ENCODE data around the gene RSPO3. TPM values are rescaled to one million over a fixed set of nuclear protein-coding genes. Genes with fewer than 3 reads are reported as not detected.

Gene RSPO3
- not detected for polyA plus RNA-seq (2013)

DNA sequence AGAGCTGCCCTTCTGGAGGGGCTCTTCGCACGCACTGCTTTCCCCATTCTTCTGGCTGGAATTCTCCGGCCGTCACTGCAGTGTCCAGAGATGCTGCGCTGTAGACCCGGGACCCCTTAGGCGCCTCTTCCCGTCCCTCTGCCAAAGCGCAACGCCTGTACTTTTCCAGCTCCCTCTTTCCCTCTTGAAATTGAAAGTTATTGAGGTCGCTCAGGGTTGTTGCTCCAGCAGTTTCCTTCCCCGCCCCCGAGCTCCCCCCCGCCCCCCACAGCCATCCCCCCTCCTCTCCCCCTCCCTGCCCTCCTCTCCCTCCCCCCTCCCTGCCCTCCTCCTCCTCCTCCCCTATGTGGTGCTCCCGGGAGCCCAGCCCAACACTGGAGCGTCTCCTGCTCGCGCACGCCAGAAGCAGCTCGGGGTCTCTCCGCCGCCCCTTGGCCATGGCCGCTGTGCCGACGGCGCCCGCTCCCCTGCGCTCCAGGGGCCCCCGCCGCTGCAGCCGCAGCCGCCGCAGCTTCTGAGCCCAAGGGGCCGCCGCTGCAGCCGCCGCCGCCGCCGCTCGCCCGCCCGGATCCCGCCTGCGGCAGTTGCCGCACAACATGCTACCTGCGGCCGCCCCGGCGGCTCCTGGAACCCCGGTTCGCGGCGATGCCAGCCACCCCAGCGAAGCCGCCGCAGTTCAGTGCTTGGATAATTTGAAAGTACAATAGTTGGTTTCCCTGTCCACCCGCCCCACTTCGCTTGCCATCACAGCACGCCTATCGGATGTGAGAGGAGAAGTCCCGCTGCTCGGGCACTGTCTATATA is at the start of gene RSPO3:
TSS of gene RSPO3 (plus strand) at position 374 of the 804 bp plus-strand sequence. CDS start 522 bp downstream, outside the sequence.
- peak; percentile 25 to 63 (median 57) for DNase-seq
- POLR2A ChIA-PET = no interaction called here
- Histone ChIP-seq H3K27me3 (replicated peaks in 2 of 5; ENCODE audit: control insufficient read depth in 4 of 5, insufficient read depth in 5 of 5, low read length in 4 of 5) (peaks cover 13 to 91% (median 32%) of the 10 kb centered on the region in 5 experiments), H3K36me3 (ENCODE audit: control insufficient read depth in 4 of 4, insufficient read depth in 4 of 4, low read length in 3 of 4) (no peaks in the 10 kb centered on the region), H3K4me3 (ENCODE audit: control insufficient read depth in 1 of 7, extremely low read depth in 1 of 7, insufficient read depth in 4 of 7, low read depth in 2 of 7, low read length in 6 of 7) (peak within 1 kb of the TSS; percentile 5 to 77 (median 63)), H3K4me1 (ENCODE audit: control extremely low read depth in 1 of 4, control insufficient read depth in 4 of 4, insufficient read depth in 4 of 4, low read length in 3 of 4) (peaks cover 3 to 33% (median 22%) of the 10 kb centered on the region in 4 experiments), H3K27ac (ENCODE audit: insufficient read depth in 1 of 2, low read depth in 1 of 2, low read length in 2 of 2, poor library complexity in 1 of 2, severe bottlenecking in 2 of 2) (no peak within 1 kb of the TSS), H3K9me3 (ENCODE audit: control extremely low read depth in 1 of 5, control insufficient read depth in 4 of 5, insufficient read depth in 2 of 5, low read depth in 1 of 5, low read length in 4 of 5) (no peaks in the 10 kb centered on the region)
- WGBS (ENCODE audit: insufficient coverage) = under 1% methylated on average over 33 of the region's 63 CpGs
- CTCF ChIA-PET = interaction anchor here (1.3 kb wide), 1 partner anchor 314 kb away, joined by 4 read pairs; no protein-coding TSS in a partner anchor

DNA sequence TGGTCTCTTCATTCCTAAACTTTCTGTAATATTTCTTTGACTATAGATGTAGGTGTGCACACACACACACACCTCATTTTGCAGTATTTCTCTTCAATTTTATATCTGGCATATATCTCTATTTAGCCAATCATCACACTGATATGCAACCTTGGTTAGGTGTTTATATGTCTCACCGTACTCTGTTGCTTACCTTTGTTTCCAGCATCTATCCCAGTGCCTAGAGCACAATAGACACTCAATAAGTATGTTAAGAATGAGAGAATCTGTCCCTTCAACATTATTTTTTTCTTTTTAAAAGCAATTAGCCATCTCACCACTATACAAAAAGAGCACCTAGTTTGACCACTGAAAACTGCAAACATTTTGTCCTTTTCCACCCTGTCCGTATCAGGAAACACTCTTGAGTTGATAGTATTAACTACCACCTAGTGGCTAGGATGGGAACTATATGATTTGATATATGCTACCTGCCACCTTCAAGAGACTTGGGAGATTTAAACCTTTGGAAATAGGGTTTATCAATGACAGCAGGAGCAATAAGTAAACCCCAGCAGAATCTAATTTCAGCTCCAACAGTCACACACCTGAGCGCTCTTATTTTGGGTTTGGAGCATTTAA is 48.7 kb upstream of the RSPO3 start:
- DNase-seq = peak; percentile 1 to 21 (median 11)
- WGBS (ENCODE audit: insufficient coverage) = 60% methylated on average over 1 of the region's 3 CpGs
- H3K27me3 ChIP-seq (replicated peaks in 2 of 5; ENCODE audit: control insufficient read depth in 4 of 5, insufficient read depth in 5 of 5, low read length in 4 of 5) = no peaks in the 10 kb centered on the region
- no peaks in the 10 kb centered on the region for H3K4me1 ChIP-seq (ENCODE audit: control extremely low read depth in 1 of 4, control insufficient read depth in 4 of 4, insufficient read depth in 4 of 4, low read length in 3 of 4)
- ChIA-PET CTCF (interaction anchor here (1.2 kb wide), 1 partner anchor 265 kb away, joined by 3 read pairs; no protein-coding TSS in a partner anchor), POLR2A (no interaction called here)
- H3K9me3 ChIP-seq (ENCODE audit: control extremely low read depth in 1 of 5, control insufficient read depth in 4 of 5, insufficient read depth in 2 of 5, low read depth in 1 of 5, low read length in 4 of 5) = no peaks in the 10 kb centered on the region
- no peak overlapping the region for H3K27ac ChIP-seq (ENCODE audit: insufficient read depth in 1 of 2, low read depth in 1 of 2, low read length in 2 of 2, poor library complexity in 1 of 2, severe bottlenecking in 2 of 2)
- no peak overlapping the region for H3K4me3 ChIP-seq (ENCODE audit: control insufficient read depth in 1 of 7, extremely low read depth in 1 of 7, insufficient read depth in 4 of 7, low read depth in 2 of 7, low read length in 6 of 7)
- no peaks in the 10 kb centered on the region for H3K36me3 ChIP-seq (ENCODE audit: control insufficient read depth in 4 of 4, insufficient read depth in 4 of 4, low read length in 3 of 4)

GRCh38 chr6:127073222-127073621 is 45.2 kb upstream of the RSPO3 start:
- Histone ChIP-seq H3K4me3 (ENCODE audit: control insufficient read depth in 1 of 7, extremely low read depth in 1 of 7, insufficient read depth in 4 of 7, low read depth in 2 of 7, low read length in 6 of 7) (no peak overlapping the region), H3K4me1 (ENCODE audit: control extremely low read depth in 1 of 4, control insufficient read depth in 4 of 4, insufficient read depth in 4 of 4, low read length in 3 of 4) (no peaks in the 10 kb centered on the region), H3K27ac (ENCODE audit: insufficient read depth in 1 of 2, low read depth in 1 of 2, low read length in 2 of 2, poor library complexity in 1 of 2, severe bottlenecking in 2 of 2) (no peak overlapping the region), H3K9me3 (ENCODE audit: control extremely low read depth in 1 of 5, control insufficient read depth in 4 of 5, insufficient read depth in 2 of 5, low read depth in 1 of 5, low read length in 4 of 5) (no peaks in the 10 kb centered on the region), H3K36me3 (ENCODE audit: control insufficient read depth in 4 of 4, insufficient read depth in 4 of 4, low read length in 3 of 4) (no peaks in the 10 kb centered on the region), H3K27me3 (replicated peaks in 2 of 5; ENCODE audit: control insufficient read depth in 4 of 5, insufficient read depth in 5 of 5, low read length in 4 of 5) (no peaks in the 10 kb centered on the region)
- DNase-seq = no peak
- CTCF ChIA-PET = no interaction called here
- WGBS (ENCODE audit: insufficient coverage) = no CpG with 5 or more reads among the region's 1 CpG
- POLR2A ChIA-PET = no interaction called here

GRCh38 chr6:127076466-127076865 is 42.0 kb upstream of the RSPO3 start:
- ChIA-PET POLR2A (no interaction called here), CTCF (no interaction called here)
- no peak overlapping the region for H3K27ac ChIP-seq (ENCODE audit: insufficient read depth in 1 of 2, low read depth in 1 of 2, low read length in 2 of 2, poor library complexity in 1 of 2, severe bottlenecking in 2 of 2)
- DNase-seq = no peak
- H3K36me3 ChIP-seq (ENCODE audit: control insufficient read depth in 4 of 4, insufficient read depth in 4 of 4, low read length in 3 of 4) = no peaks in the 10 kb centered on the region
- 91% methylated on average over 3 of the region's 4 CpGs for WGBS (ENCODE audit: insufficient coverage)
- no peak overlapping the region for H3K4me3 ChIP-seq (ENCODE audit: control insufficient read depth in 1 of 7, extremely low read depth in 1 of 7, insufficient read depth in 4 of 7, low read depth in 2 of 7, low read length in 6 of 7)
- H3K4me1 ChIP-seq (ENCODE audit: control extremely low read depth in 1 of 4, control insufficient read depth in 4 of 4, insufficient read depth in 4 of 4, low read length in 3 of 4) = no peaks in the 10 kb centered on the region
- H3K27me3 ChIP-seq (replicated peaks in 2 of 5; ENCODE audit: control insufficient read depth in 4 of 5, insufficient read depth in 5 of 5, low read length in 4 of 5) = peaks cover 0 to 3% (median 2%) of the 10 kb centered on the region in 5 experiments
- H3K9me3 ChIP-seq (ENCODE audit: control extremely low read depth in 1 of 5, control insufficient read depth in 4 of 5, insufficient read depth in 2 of 5, low read depth in 1 of 5, low read length in 4 of 5) = no peaks in the 10 kb centered on the region

DNA sequence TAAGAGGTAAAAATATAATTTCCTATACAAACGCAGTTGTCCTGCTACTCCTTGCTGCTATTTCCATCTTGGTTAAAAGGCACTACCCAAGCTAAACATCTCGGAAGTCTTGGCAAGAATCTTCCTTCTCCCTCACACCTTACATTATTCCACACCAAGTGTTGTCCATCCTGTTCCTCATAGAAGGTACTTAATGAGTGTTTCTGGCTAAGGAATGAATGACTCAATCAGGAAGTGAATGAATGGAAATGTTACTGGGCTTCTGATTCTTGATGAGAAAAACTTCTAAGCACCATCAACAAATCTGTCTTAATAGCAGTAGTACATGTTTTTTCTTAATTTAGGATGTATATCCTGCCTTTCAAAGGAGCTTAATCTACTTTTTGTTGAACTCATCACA is 40.6 kb upstream of the RSPO3 start:
- Histone ChIP-seq H3K27ac (ENCODE audit: insufficient read depth in 1 of 2, low read depth in 1 of 2, low read length in 2 of 2, poor library complexity in 1 of 2, severe bottlenecking in 2 of 2) (no peak overlapping the region), H3K9me3 (ENCODE audit: control extremely low read depth in 1 of 5, control insufficient read depth in 4 of 5, insufficient read depth in 2 of 5, low read depth in 1 of 5, low read length in 4 of 5) (no peaks in the 10 kb centered on the region), H3K4me3 (ENCODE audit: control insufficient read depth in 1 of 7, extremely low read depth in 1 of 7, insufficient read depth in 4 of 7, low read depth in 2 of 7, low read length in 6 of 7) (no peak overlapping the region), H3K27me3 (replicated peaks in 2 of 5; ENCODE audit: control insufficient read depth in 4 of 5, insufficient read depth in 5 of 5, low read length in 4 of 5) (peaks cover 0 to 3% (median 2%) of the 10 kb centered on the region in 5 experiments), H3K4me1 (ENCODE audit: control extremely low read depth in 1 of 4, control insufficient read depth in 4 of 4, insufficient read depth in 4 of 4, low read length in 3 of 4) (no peaks in the 10 kb centered on the region), H3K36me3 (ENCODE audit: control insufficient read depth in 4 of 4, insufficient read depth in 4 of 4, low read length in 3 of 4) (no peaks in the 10 kb centered on the region)
- ChIA-PET POLR2A (no interaction called here), CTCF (no interaction called here)
- no CpG with 5 or more reads among the region's 2 CpGs for WGBS (ENCODE audit: insufficient coverage)
- no peak for DNase-seq

DNA sequence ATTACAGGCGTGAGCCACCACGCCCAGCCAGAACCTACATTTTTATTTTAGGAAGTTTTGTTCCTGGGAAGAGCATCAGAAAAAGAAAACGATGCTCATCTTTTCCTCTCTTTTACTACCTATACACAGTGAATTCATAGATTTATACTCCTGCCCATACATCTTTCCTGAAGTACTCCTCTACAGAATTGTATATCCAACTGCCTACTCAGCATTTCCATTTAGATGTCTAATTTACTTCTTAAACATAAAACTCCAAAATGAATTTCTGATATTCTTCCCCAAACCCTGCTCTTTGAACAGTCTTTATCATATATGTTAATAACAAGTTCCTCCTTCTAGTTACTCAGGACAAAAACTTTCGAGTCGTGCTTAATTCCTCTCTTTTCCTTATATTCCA is 39.8 kb upstream of the RSPO3 start:
- no peak overlapping the region for H3K4me3 ChIP-seq (ENCODE audit: control insufficient read depth in 1 of 7, extremely low read depth in 1 of 7, insufficient read depth in 4 of 7, low read depth in 2 of 7, low read length in 6 of 7)
- 100% methylated on average over 4 of the region's 5 CpGs for WGBS (ENCODE audit: insufficient coverage)

GRCh38 chr6:127079681-127080080 is 38.8 kb upstream of the RSPO3 start:
- H3K4me1 ChIP-seq (ENCODE audit: control extremely low read depth in 1 of 4, control insufficient read depth in 4 of 4, insufficient read depth in 4 of 4, low read length in 3 of 4) = no peaks in the 10 kb centered on the region
- H3K36me3 ChIP-seq (ENCODE audit: control insufficient read depth in 4 of 4, insufficient read depth in 4 of 4, low read length in 3 of 4) = no peaks in the 10 kb centered on the region
- CTCF ChIA-PET = no interaction called here
- H3K9me3 ChIP-seq (ENCODE audit: control extremely low read depth in 1 of 5, control insufficient read depth in 4 of 5, insufficient read depth in 2 of 5, low read depth in 1 of 5, low read length in 4 of 5) = no peaks in the 10 kb centered on the region
- H3K27ac ChIP-seq (ENCODE audit: insufficient read depth in 1 of 2, low read depth in 1 of 2, low read length in 2 of 2, poor library complexity in 1 of 2, severe bottlenecking in 2 of 2) = no peak overlapping the region
- no peak for DNase-seq
- H3K27me3 ChIP-seq (replicated peaks in 2 of 5; ENCODE audit: control insufficient read depth in 4 of 5, insufficient read depth in 5 of 5, low read length in 4 of 5) = peaks cover 0 to 3% (median 2%) of the 10 kb centered on the region in 5 experiments
- no peak overlapping the region for H3K4me3 ChIP-seq (ENCODE audit: control insufficient read depth in 1 of 7, extremely low read depth in 1 of 7, insufficient read depth in 4 of 7, low read depth in 2 of 7, low read length in 6 of 7)
- POLR2A ChIA-PET = no interaction called here

More for the DNA sequence above, 39.8 kb upstream of the RSPO3 start:
- ChIA-PET POLR2A (no interaction called here), CTCF (no interaction called here)
- H3K27me3 ChIP-seq (replicated peaks in 2 of 5; ENCODE audit: control insufficient read depth in 4 of 5, insufficient read depth in 5 of 5, low read length in 4 of 5) = peaks cover 0 to 3% (median 2%) of the 10 kb centered on the region in 5 experiments
- no peaks in the 10 kb centered on the region for H3K9me3 ChIP-seq (ENCODE audit: control extremely low read depth in 1 of 5, control insufficient read depth in 4 of 5, insufficient read depth in 2 of 5, low read depth in 1 of 5, low read length in 4 of 5)
- no peaks in the 10 kb centered on the region for H3K4me1 ChIP-seq (ENCODE audit: control extremely low read depth in 1 of 4, control insufficient read depth in 4 of 4, insufficient read depth in 4 of 4, low read length in 3 of 4)
- DNase-seq = no peak
- H3K27ac ChIP-seq (ENCODE audit: insufficient read depth in 1 of 2, low read depth in 1 of 2, low read length in 2 of 2, poor library complexity in 1 of 2, severe bottlenecking in 2 of 2) = no peak overlapping the region
- no peaks in the 10 kb centered on the region for H3K36me3 ChIP-seq (ENCODE audit: control insufficient read depth in 4 of 4, insufficient read depth in 4 of 4, low read length in 3 of 4)
